ENCODE measurements around the gene RAB8A.
"Not testable (repeated sequence)": the region's sequence is repeated elsewhere in the genome, so short reads cannot be mapped to it uniquely, and the experiment has no call there.

RAB8A gene

GRCh38 chr19:16112778-16113177, 1.1 kb downstream of the RAB8A start:
- no peak for DNase-seq (ENCODE audit: low read depth, low spot score)

- no peak for DNase-seq (ENCODE audit: low read depth, low spot score)
Measured at GRCh38 chr19:16113727-16114126, 2.0 kb downstream of the RAB8A start.

- no peak for DNase-seq (ENCODE audit: low read depth, low spot score)
Measured at GRCh38 chr19:16115301-16116039, 3.8 kb downstream of the RAB8A start.

- DNase-seq (ENCODE audit: low read depth, low spot score): no peak
Measured at GRCh38 chr19:16116067-16116466, 4.4 kb downstream of the RAB8A start.

- DNase-seq (ENCODE audit: low read depth, low spot score): no peak
Measured at GRCh38 chr19:16117594-16118033, 5.9 kb downstream of the RAB8A start.

- no peak for DNase-seq (ENCODE audit: low read depth, low spot score)
Measured at GRCh38 chr19:16118489-16119033, 6.9 kb downstream of the RAB8A start.

GRCh38 chr19:16119075-16119857, 7.6 kb downstream of the RAB8A start:
- DNase-seq (ENCODE audit: low read depth, low spot score): not testable (repeated sequence)

- no peak for DNase-seq (ENCODE audit: low read depth, low spot score)
Measured at GRCh38 chr19:16121141-16121540, 9.5 kb downstream of the RAB8A start.

GRCh38 chr19:16121967-16122366, 10.3 kb downstream of the RAB8A start:
- no peak for DNase-seq (ENCODE audit: low read depth, low spot score)

GRCh38 chr19:16124953-16125352, 13.3 kb downstream of the RAB8A start:
- no peak for DNase-seq (ENCODE audit: low read depth, low spot score)

GRCh38 chr19:16125737-16126495, 14.2 kb downstream of the RAB8A start:
- no peak for DNase-seq (ENCODE audit: low read depth, low spot score)

GRCh38 chr19:16127080-16127479, 15.4 kb downstream of the RAB8A start:
- no peak for DNase-seq (ENCODE audit: low read depth, low spot score)

- no peak for DNase-seq (ENCODE audit: low read depth, low spot score)
Measured at GRCh38 chr19:16127776-16128371, 16.2 kb downstream of the RAB8A start.

GRCh38 chr19:16131648-16132047, 20.0 kb downstream of the RAB8A start:
- DNase-seq (ENCODE audit: low read depth, low spot score): no peak

- no peak for DNase-seq (ENCODE audit: low read depth, low spot score)
Measured at GRCh38 chr19:16133818-16134217, 22.1 kb downstream of the RAB8A start.

GRCh38 chr19:16134510-16134909, 22.8 kb downstream of the RAB8A start:
- no peak for DNase-seq (ENCODE audit: low read depth, low spot score)

GRCh38 chr19:16135430-16136127, 23.9 kb downstream of the RAB8A start:
- no peak for DNase-seq (ENCODE audit: low read depth, low spot score)

- DNase-seq (ENCODE audit: low read depth, low spot score): no peak
Measured at GRCh38 chr19:16136185-16136999, 24.7 kb downstream of the RAB8A start.

- no peak for DNase-seq (ENCODE audit: low read depth, low spot score)
Measured at GRCh38 chr19:16139752-16140151, 28.1 kb downstream of the RAB8A start.

- no peak for DNase-seq (ENCODE audit: low read depth, low spot score)
Measured at GRCh38 chr19:16141043-16141442, 29.4 kb downstream of the RAB8A start.
